GM19468 (cell line): ENCODE measurements around the gene CLDN9.
A peak's percentile ranks its signal among the peaks of the same experiment; 100 is the strongest.

Experiments used
- ATAC-seq: cut with Tn5 transposase; IDR thresholded peaks from one replicate; pipeline ENCODE4 v1.9.1; 2021; ENCODE audit warnings: mild to moderate bottlenecking, moderate library complexity, moderate number of reproducible peaks; ENCODE audit not compliant: unreplicated experiment; ENCODE audit errors: extremely low read depth

CLDN9 gene

DNA sequence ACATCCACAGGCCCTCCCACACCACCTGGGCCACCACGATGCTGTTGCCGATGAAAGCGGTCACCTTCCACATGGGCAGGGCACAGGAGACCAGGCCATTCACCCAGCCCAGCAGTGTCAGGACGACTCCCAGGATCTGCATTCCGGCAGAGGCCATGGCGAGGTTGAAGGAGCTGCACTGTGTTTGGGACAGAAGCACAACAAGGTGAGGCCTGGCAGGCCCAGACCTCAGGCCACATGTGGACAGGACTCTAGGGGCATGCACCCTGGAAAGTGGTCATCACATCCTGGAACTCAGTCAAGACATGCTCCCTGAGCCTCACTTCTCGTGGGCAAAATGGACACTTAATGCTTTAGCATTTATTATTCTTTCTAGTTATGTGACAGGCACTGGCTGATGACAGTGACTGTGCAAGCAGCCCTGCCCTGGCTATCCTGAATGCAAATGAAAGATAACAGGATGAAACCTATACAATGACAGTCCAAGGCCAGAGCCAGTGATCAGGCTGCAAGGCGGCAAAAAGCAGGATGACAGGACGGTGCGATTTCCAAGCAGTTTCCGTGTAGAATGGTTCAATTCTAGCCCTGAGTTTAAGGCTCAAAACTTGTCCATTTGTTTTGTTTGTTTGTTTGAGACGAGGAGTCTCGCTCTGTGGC lies 3.3 kb downstream of the CLDN9 start:
- ATAC-seq, result no peak

DNA sequence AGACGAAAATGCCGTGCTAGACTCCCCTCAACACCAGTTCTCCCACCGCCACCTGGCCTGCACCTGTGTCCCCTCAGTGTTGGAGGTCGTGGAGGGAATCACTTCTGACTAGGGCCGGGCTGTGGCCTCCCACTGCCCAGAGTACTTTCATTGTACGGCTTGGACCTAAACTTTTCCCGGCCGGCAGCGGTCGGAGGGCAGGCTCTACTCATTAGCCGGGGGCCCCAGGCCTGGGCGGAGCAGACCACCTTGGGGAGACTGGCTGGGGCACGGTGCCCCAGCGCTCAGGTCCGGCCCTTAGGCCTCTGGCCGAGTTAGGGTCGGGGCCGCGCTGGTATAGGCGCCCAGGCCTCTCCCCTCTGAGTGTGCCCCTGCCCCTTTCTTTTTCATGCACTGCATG lies 4.6 kb downstream of the CLDN9 start:
- ATAC-seq, result no peak

DNA sequence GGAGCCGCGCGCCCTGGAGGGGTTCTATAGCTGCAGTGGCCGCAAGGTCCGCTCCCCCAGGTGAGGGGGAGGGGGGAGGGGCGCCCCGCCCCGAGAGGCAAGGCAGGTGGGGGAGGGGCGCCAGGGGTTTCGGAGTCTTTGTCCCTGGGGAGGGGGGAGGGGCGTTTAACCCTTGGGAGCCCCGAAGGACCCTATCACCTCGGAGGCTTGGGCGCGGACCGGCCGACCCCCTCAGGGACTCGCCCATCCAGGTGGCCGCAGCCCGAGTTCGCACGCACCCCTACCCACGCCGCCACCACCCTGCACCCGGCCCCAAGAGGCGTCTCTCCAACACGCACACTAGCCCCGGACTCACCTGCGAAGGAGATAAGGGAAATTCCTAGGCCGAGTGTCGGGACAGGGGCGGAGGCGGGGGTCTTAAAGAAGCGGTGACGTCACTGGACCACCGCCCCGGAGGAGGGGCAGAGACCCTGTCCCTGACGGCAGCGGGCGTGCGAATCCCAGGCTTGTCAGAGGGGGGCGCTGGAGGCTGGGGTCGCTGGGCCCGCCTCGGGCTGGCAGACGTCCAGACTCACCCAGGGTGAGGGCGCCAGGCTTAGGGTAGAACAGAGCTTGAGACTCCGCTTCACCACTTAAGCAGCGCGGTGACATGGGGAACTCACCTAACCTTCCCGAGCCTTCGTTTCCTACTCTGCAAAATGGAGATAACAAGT lies 5.2 kb downstream of the CLDN9 start, which contains the start of gene CLDN6:
CLDN6 (minus strand) TSS at position 390 of the 713 bp plus-strand sequence. CDS start 2,162 bp downstream, outside the sequence.
- ATAC-seq, result no peak

DNA sequence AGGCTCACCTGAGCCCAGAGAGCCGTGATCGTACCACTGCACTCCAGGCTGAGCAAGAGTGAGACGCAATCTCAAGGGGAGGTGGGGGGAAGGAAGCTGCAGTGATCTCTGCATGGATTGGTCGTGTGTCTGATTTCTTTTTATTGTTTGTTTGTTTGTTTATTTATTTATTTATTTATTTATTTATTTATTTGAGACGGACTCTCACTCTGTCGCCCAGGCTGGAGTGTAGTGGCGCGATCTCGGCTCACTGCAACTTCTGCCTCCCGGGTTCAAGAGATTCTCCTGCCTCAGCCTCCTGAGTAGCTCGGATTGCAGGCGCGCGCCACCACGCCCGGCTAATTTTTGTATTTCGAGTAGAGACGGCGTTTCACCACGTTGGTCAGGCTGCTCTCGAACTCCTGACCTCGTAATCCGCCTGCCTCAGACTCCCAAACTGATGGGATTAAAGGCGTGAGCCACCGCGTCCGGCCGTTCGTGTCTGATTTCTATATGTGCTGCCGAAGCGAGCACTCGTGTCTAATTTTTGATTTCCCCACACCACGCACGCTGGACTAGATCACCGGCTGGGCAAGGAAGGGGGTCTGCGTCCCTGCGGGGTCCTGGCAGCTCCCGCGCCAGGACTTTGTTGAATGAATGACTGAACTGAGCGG lies 7.0 kb downstream of the CLDN9 start:
- ATAC-seq, result no peak

DNA sequence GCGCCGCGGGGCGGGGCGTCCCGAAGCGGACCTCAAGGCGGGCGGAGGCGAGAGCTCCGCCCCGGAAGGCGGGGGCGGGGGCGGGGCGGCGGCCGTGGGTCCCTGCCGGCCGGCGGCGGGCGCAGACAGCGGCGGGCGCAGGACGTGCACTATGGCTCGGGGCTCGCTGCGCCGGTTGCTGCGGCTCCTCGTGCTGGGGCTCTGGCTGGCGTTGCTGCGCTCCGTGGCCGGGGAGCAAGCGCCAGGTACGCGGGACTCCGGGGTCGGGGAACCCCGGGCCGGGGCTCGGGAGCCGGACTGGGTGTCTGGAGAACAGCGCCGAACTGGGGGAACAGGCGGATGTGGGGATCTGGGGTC lies 7.5 kb downstream of the CLDN9 start, which contains the start of gene TNFRSF12A:
TNFRSF12A (plus strand) TSS at position 122 of the 357 bp plus-strand sequence; CDS start at position 152, 30 bp downstream.
- no peak for ATAC-seq

DNA sequence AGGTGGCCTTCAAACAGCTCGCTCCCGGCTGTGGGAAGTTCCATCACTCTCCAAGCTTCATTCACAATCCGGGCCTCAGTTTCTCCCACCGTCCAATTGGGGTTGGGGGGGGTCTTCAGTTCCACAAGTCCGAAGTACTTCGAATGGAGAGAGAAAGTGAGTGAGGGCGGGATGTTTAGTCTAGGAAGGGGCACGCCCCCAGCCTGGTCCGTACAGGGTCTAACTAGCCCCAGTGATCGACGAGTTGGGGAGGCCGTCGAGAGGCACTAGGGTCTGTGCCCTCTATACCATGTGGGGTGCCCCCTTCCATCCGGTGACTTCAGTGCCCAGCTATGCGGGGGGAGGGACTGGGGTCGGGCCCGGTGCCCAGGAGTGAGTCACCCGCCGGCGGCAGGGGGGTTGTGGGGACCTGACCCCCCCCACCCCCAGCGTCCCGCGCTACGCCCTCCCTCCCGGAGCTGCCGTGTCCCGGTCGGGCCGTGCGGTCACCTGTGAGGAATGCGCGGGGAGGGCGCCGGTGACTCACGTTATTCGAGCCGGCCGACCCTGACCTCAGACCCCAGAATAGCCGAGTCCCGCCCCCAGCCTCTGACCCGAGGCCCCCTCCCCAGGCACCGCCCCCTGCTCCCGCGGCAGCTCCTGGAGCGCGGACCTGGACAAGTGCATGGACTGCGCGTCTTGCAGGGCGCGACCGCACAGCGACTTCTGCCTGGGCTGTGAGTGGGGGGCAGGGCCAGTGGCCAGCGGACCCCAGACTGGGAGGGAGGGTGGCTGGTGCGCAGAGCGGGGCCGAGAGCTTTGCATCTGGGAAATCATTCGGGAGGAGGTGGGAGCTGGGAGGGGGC lies 8.1 kb downstream of the CLDN9 start:
- no peak for ATAC-seq

DNA sequence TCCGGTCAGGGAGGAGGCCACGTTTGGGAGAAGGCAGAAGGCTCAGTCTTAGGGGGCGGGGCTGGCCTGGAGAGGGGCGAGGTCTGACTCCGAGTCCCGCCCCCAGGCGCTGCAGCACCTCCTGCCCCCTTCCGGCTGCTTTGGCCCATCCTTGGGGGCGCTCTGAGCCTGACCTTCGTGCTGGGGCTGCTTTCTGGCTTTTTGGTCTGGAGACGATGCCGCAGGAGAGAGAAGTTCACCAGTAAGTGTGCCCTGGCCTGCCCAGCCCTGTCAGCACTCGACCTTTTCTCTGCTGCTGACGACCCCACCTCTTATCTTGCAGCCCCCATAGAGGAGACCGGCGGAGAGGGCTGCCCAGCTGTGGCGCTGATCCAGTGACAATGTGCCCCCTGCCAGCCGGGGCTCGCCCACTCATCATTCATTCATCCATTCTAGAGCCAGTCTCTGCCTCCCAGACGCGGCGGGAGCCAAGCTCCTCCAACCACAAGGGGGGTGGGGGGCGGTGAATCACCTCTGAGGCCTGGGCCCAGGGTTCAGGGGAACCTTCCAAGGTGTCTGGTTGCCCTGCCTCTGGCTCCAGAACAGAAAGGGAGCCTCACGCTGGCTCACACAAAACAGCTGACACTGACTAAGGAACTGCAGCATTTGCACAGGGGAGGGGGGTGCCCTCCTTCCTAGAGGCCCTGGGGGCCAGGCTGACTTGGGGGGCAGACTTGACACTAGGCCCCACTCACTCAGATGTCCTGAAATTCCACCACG lies 8.9 kb downstream of the CLDN9 start:
- no peak for ATAC-seq

DNA sequence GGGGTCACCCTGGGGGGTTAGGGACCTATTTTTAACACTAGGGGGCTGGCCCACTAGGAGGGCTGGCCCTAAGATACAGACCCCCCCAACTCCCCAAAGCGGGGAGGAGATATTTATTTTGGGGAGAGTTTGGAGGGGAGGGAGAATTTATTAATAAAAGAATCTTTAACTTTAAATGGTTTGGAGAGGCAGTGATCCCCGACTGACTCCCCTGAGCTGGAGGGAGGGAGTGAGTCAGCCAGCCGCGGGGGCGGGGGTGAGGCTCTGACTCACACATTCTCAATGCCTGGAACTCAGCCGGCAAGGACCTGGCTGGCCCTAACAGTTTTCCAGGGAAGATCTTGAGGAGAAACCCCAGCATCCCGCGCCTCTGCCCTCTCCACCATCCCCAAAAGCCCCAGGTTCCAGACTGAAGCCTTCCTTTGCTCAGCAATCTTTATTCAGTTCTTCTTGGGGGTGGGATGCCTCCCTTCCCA lies 9.5 kb downstream of the CLDN9 start:
- ATAC-seq, result no peak

DNA sequence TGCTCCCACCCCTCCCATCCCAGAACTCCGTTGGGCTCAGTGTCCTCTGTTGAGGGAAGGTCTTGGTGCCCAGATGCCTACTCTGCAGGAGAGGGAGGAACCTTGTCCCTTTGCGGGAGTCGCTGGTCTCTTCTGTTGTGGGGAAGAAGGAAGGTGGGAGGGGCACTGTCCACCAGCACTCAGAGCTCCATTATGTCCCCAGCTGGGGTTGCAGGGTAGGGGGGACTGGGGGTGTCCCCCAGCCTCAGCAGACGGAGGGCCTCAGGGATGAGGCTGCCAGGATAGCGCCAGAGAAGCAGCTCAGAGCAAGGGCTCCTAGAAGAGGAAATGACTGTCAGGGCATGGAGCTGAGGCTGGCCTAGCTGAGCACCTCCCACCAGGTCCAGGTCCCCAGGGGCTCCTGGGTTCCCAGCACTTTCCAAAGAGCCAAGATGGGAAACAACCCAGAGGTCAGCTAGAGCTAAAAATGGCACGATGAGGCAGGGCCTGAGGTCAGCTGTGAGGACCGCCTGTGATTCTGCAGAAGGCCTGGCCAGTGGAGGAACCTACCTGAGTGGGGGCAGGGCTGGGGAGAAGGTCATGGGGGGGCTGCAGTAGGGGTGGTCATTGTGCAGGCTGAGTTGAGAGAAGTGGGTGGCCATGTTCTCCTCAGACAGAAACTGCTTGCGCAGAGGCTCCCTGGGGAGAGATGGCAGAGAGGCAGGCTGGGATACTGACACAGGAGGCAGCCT lies 10.1 kb downstream of the CLDN9 start:
- no peak for ATAC-seq

DNA sequence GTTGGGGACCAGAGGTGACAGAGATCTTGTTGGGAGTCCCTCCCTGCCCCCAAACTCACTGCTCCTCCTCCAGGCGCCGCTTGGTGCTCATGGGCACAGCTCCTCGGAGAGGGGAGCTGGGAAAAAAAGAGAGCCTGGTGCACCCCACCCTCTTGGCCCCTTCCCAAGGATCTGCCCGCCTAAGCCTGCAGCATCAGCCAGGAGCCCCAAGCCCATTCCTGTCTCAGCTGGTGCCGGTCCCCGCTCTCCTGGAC lies 10.6 kb downstream of the CLDN9 start:
- no peak for ATAC-seq

DNA sequence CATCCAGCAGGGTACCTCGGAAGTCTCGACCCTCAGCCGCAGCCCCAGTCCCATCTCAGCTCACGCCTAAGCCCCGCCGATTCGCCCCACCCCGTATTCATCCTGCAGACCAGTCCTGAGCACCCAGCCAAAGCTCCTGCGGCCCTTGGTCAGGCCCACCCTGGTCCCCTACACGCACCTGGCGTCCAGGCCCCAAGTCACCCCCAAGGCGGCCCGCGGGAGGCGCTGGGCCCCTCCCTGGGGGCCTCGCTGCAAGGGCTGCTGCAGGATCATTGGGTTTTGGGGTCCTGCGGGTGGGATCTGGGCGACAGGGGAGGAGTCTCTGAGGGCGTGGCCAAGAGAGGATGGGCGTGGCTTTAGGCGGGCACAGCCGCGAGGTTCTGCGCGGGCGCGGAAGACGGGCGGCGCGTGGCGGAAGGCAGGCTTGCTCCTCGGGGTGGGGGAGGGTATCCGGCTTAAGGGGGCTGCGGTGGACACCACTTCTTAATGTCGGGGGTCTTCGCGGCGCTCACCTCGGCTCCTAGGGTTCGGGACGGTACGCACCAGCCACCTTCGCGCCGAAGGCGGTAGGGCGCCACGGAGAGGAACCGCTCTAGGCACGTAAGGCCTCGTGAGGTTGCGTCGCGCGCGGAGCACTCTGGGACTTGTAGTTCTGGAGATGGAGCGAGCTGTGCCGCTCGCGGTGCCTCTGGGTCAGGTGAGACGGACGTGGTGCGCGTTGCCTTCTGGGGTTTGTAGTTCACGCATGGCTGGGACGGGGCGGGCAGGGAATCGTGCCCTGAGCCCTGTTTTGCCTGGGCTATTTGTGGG lies 11.2 kb downstream of the CLDN9 start, which contains the start of the genes HCFC1R1 and THOC6:
HCFC1R1 (minus strand) TSS at position 274 of the 810 bp plus-strand sequence; CDS start at position 273, 1 bp downstream.
THOC6 (plus strand) TSS at position 367 of the 810 bp plus-strand sequence; CDS start at position 659, 292 bp downstream.
- ATAC-seq, result peak; percentile 77

DNA sequence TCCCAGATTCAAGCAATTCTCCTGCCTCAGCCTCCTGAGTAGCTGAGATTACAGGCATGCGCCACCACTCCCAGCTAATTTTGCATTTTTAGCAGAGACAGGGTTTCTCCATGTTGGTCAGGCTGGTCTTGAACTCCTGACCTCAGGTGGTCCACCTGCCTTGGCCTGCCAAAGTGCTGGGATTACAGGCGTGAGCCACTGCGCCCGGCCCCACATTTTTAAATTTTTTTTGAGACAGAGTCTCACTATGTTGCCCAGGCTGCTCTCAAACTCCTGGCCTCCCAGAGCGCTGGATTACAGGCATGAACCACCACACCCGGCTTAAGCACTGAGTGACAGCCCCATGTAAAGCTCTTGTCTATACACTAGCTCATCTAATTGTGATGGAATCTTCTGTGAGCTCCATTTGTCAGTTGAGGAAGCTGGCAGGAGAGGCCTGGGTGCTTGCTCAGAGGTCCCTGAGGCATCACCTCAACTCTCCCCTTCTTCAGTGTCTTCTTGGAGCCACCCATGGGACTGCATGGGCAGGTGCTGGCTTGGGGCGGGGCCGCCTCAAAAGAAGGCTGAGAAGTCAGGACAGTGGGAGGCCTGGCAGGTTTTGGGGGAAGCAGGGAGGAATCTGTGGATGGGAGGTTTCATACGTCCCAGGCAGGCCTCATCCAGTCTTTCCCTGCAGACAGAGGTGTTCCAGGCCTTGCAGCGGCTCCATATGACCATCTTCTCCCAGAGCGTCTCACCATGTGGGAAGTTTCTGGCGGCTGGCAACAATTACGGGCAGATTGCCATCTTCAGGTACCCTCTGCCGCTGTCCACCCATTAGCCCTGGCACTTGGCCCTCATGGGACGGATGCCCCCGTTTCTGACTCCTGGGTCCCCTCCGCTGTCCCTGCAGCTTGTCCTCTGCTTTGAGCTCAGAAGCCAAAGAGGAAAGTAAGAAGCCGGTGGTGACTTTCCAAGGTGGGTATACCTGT lies 12.6 kb downstream of the CLDN9 start:
- ATAC-seq, result no peak

DNA sequence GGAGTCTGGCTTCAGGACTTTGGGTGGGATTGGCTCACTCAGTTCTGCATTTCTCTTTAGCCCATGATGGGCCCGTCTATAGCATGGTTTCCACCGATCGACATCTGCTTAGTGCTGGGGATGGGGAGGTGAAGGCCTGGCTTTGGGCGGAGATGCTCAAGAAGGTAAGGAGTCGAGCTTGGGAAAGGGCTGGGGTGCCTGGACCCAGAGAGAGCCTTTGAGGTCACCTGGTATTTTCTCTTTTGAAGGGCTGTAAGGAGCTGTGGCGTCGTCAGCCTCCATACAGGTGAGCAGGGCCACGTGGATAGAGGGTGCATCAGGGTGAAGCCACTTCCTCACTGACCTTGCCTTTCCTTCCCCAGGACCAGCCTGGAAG lies 13.3 kb downstream of the CLDN9 start:
- no peak for ATAC-seq

DNA sequence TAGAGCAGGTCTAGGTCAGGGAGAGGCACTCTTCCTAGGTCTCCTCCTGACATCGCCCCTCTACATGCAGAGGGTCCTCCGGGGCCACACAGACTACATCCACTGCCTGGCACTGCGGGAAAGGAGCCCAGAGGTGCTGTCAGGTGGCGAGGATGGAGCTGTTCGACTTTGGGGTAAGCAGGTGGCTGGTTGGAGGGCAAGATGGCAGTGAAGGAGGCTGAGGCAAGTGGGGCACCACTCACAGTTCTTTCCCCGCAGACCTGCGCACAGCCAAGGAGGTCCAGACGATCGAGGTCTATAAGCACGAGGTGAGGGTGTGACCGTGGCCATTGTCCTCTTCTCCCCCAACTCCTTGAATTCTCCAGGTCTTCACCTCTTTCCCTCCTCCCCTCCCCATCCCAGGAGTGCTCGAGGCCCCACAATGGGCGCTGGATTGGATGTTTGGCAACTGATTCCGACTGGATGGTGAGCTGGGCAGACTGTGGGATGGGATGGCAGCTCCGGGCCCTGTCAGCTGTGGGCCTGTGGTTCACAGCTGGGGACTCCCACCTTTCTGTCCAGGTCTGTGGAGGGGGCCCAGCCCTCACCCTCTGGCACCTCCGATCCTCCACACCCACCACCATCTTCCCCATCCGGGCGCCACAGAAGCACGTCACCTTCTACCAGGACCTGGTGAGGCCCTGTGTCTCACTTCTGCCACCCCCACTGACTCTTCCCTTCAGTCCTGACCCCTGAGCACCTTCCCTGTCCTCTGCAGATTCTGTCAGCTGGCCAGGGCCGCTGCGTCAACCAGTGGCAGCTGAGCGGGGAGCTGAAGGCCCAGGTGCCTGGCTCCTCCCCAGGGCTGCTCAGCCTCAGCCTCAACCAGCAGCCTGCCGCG lies 14.1 kb downstream of the CLDN9 start:
- ATAC-seq, result no peak

DNA sequence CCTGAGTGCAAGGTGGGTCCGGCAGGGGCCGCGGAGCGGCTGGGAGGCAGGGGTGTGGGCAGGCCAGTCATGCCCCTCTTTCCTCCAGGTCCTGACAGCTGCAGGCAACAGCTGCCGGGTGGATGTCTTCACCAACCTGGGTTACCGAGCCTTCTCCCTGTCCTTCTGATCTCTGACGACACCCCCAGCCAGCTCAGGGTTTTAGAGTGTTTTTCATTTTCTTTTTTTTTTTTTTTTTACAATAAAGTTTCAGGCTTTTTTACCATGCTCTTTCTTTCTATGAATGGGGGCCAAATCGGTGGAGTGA lies 14.7 kb downstream of the CLDN9 start:
- ATAC-seq, result no peak

DNA sequence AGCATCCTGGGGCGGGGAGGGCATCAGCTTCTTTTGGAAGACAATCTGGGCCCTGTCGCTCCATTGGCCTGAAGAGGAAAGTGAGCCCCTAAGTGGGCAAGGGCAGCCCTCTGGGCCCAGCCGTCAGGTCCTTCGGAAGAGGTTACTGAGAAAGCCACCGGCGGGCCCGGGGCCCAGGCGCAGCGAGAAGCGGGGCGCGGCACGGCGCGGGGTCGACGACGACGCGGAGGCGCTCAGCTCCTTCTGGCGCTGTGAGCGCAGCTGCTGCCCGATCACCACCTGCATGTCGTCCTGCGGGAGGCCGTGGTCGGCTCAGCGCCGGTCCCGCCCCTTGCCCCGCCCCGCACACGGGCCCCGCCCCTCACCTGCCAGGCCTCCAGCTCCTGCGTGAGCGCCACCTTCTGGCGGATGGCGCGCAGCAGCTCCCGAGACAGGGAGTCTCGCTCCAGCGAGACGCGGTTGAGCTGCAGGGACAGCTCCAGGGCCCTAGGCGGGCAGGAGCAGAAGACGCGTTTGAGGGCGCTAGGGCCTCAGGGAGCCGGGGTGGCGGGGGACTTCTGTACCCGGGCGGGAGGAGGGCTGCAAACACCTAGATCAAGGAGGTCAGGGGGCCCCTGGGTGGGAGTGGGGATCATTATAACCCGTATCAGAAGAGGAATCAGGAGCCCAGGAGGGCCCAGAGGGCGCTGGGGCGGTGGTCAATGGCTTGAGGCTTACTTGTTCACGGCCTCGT lies 15.4 kb downstream of the CLDN9 start:
- no peak for ATAC-seq
